ENCODE measurements around the gene FAM13C.

FAM13C gene

GRCh38 chr10:59315465-59315864 is 46.9 kb downstream of the FAM13C start:
- no peak for DNase-seq (ENCODE audit: low read depth)

- DNase-seq (ENCODE audit: low read depth) = no peak
Observed at GRCh38 chr10:59314268-59314667, 48.1 kb downstream of the FAM13C start.

GRCh38 chr10:59312247-59312646 is 50.1 kb downstream of the FAM13C start:
- DNase-seq (ENCODE audit: low read depth) = no peak

- DNase-seq (ENCODE audit: low read depth) = no peak
Observed at GRCh38 chr10:59311025-59311424, 51.3 kb downstream of the FAM13C start.

GRCh38 chr10:59310324-59310914 is 51.9 kb downstream of the FAM13C start:
- DNase-seq (ENCODE audit: low read depth) = no peak

GRCh38 chr10:59304521-59305097 is 57.7 kb downstream of the FAM13C start:
- no peak for DNase-seq (ENCODE audit: low read depth)

- DNase-seq (ENCODE audit: low read depth) = no peak
Observed at GRCh38 chr10:59303018-59303417, 59.3 kb downstream of the FAM13C start.

GRCh38 chr10:59302381-59302780 is 60.0 kb downstream of the FAM13C start:
- DNase-seq (ENCODE audit: low read depth) = no peak

GRCh38 chr10:59301067-59301754 is 61.1 kb downstream of the FAM13C start:
- no peak for DNase-seq (ENCODE audit: low read depth)

GRCh38 chr10:59300386-59300785 is 62.0 kb downstream of the FAM13C start:
- DNase-seq (ENCODE audit: low read depth) = no peak

- DNase-seq (ENCODE audit: low read depth) = no peak
Observed at GRCh38 chr10:59299933-59300332, 62.4 kb downstream of the FAM13C start.

GRCh38 chr10:59290448-59290847 is 71.9 kb downstream of the FAM13C start:
- DNase-seq (ENCODE audit: low read depth) = no peak

- no peak for DNase-seq (ENCODE audit: low read depth)
Observed at GRCh38 chr10:59289853-59290252, 72.5 kb downstream of the FAM13C start.

- DNase-seq (ENCODE audit: low read depth) = no peak
Observed at GRCh38 chr10:59287587-59288255, 74.6 kb downstream of the FAM13C start.

GRCh38 chr10:59285848-59286247 is 76.5 kb downstream of the FAM13C start:
- DNase-seq (ENCODE audit: low read depth) = no peak

GRCh38 chr10:59285073-59285472 is 77.3 kb downstream of the FAM13C start:
- DNase-seq (ENCODE audit: low read depth) = no peak

GRCh38 chr10:59284118-59284975 is 78.0 kb downstream of the FAM13C start:
- DNase-seq (ENCODE audit: low read depth) = no peak

- DNase-seq (ENCODE audit: low read depth) = no peak
Observed at GRCh38 chr10:59283456-59284091, 78.8 kb downstream of the FAM13C start.

- DNase-seq (ENCODE audit: low read depth) = no peak
Observed at GRCh38 chr10:59281861-59282260, 80.5 kb downstream of the FAM13C start.

GRCh38 chr10:59279991-59280505 is 82.3 kb downstream of the FAM13C start:
- DNase-seq (ENCODE audit: low read depth) = no peak

GRCh38 chr10:59279476-59279875 is 82.9 kb downstream of the FAM13C start:
- DNase-seq (ENCODE audit: low read depth) = no peak
